GM12874 (cell line): Measurements from ENCODE around the gene UBA52.

ENCODE experiments used
- TF ChIP-seq, protein P1 (sequence below): IDR thresholded peaks from 2 replicates; pipeline ENCODE4 v1.5.1; 2011; ENCODE audit warnings: low read depth, mild to moderate bottlenecking, control low read depth, low read length, moderate library complexity; ENCODE audit not compliant: insufficient read depth

Gene UBA52

GRCh38 chr19:18533058-18533457, 38.6 kb upstream of the UBA52 start:
- TF ChIP-seq, protein P1, sequence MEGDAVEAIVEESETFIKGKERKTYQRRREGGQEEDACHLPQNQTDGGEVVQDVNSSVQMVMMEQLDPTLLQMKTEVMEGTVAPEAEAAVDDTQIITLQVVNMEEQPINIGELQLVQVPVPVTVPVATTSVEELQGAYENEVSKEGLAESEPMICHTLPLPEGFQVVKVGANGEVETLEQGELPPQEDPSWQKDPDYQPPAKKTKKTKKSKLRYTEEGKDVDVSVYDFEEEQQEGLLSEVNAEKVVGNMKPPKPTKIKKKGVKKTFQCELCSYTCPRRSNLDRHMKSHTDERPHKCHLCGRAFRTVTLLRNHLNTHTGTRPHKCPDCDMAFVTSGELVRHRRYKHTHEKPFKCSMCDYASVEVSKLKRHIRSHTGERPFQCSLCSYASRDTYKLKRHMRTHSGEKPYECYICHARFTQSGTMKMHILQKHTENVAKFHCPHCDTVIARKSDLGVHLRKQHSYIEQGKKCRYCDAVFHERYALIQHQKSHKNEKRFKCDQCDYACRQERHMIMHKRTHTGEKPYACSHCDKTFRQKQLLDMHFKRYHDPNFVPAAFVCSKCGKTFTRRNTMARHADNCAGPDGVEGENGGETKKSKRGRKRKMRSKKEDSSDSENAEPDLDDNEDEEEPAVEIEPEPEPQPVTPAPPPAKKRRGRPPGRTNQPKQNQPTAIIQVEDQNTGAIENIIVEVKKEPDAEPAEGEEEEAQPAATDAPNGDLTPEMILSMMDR = no peak

DNA sequence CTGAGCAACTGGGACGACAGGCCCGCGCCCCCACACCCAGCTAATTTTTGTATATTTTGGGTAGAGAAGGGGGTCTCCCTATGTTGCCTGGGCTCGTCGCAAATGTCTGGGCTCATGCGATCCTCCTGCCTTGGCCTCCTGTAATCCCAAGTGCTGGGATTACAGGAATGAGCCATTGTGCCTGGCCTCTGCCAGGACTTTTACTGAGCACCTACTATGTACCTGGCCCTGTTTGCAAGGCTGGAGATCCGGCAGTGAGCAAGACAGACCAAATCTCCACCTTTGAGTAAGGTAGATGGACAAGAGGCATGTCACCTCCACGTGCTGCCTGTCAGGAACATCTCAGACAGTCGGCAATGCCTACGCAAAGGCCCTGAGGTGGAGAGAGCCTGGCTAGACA, 35.2 kb upstream of the UBA52 start:
- TF ChIP-seq, protein P1 = no peak

GRCh38 chr19:18537431-18537830, 34.2 kb upstream of the UBA52 start:
- TF ChIP-seq, protein P1 = no peak

GRCh38 chr19:18538115-18538514, 33.5 kb upstream of the UBA52 start:
- TF ChIP-seq, protein P1 = no peak

DNA sequence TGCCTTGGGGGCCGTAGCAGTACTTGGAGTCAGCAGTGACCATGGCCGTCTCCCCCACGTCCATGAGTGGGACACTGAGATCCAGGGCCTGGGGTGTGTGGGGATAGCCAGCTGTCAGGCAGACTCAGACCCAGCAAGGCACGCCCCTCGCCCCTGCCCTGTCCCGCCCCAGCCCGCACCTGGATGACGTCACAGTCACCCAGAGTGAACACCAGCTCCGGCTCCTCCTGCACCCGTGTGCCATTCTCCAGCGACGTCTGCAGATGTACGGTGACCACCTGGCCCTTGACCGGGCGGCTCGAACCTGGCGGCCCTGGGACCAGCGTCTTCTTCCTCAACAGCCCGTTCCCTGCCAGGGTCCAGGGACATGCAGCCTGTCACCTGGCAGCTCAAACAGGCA, 32.3 kb upstream of the UBA52 start:
- TF ChIP-seq, protein P1 = no peak

GRCh38 chr19:18541258-18541991, 30.2 kb upstream of the UBA52 start:
- TF ChIP-seq, protein P1 = no peak

DNA sequence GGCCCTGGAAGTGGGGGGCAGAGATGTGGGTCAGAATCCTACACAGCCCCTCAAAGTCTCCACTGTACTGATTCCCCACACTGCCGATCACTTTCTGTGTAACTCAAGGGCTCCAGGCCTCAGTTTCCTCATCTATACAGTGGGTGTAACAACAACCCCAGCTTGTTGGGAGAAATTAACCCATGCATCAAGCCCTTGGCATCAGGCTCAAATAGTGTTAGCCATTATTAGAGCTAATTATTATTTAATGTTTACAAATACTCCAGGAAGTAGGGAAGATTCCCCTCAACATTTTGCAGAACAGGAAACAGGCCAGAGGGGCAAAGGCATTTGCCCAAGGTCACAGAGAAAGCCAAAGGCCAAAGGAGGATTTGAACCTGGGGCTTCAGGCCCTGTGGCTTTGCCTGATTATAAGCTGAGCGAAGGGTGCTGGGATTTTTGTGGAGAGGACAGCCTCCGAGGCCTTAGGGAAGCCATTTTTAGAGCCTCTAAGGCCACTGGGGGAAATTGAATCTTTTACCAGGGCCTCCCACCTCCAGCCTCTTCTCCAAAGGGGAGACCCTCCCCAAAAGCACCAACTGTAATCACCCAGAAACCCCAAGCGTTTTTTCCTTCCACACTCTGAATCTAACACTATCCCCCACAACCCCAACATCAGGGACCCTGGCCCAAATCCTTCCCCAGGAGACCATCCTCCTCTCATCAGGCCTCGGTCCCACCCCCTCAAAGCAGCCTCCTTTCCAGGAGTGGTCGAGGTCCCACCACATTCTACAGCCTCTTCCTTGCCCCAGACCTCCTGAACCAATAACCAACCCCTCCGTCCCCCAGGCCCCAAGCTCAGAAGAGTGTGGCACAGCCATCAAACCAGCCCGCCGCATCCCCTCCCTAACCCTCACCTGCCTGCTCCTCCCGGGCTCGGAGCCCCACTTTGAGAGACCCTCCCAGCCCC, 29.4 kb upstream of the UBA52 start:
- TF ChIP-seq, protein P1 = no peak
